Endodermal cell (in vitro differentiated cells): ENCODE results near the gene WAS. TPM values are rescaled to one million over a fixed set of nuclear protein-coding genes. Genes with fewer than 3 reads are reported as not detected.

Experiments used
- DNase-seq: peaks from one replicate; pipeline ENCODE4 v3.0.0-alpha.2; 2017
- H3K27ac ChIP-seq: 2 replicates; pipeline ENCODE4 v1.5.1; 2013; ENCODE audit warnings: mild to moderate bottlenecking, low read depth, low read length, moderate library complexity
- H3K27me3 ChIP-seq: 2 replicates; pipeline ENCODE4 v1.6.1; 2013; ENCODE audit warnings: mild to moderate bottlenecking, low read length, moderate library complexity; ENCODE audit not compliant: insufficient read depth, control insufficient read depth, poor library complexity, severe bottlenecking
- H3K36me3 ChIP-seq: 2 replicates; pipeline ENCODE4 v1.7.0; 2013; ENCODE audit warnings: mild to moderate bottlenecking, low read length, moderate library complexity; ENCODE audit not compliant: control insufficient read depth, insufficient read depth
- H3K4me1 ChIP-seq: one replicate; pipeline ENCODE4 v1.7.0; 2013; ENCODE audit warnings: low read length; ENCODE audit not compliant: control insufficient read depth, insufficient read depth
- H3K4me3 ChIP-seq: 2 replicates; pipeline ENCODE4 v1.5.1; 2013; ENCODE audit warnings: mild to moderate bottlenecking, low read length, moderate library complexity
- H3K9ac ChIP-seq: 2 replicates; pipeline ENCODE4 v1.6.1; 2013; ENCODE audit warnings: mild to moderate bottlenecking, low read length, moderate library complexity; ENCODE audit not compliant: poor library complexity, severe bottlenecking; ENCODE audit errors: extremely low read depth
- H3K9me3 ChIP-seq: 2 replicates; pipeline ENCODE4 v1.6.1; 2013; ENCODE audit warnings: mild to moderate bottlenecking, low read length, moderate library complexity; ENCODE audit not compliant: control insufficient read depth
- H3K27ac Mint-ChIP-seq: 2 replicates; pipeline ENCODE4 v1.8.0; 2020; ENCODE audit warnings: mixed read lengths
- H3K27me3 Mint-ChIP-seq: 2 replicates; pipeline ENCODE4 v1.8.0; 2021; ENCODE audit warnings: mild to moderate bottlenecking, mixed read lengths; ENCODE audit not compliant: insufficient read depth
- H3K36me3 Mint-ChIP-seq: 2 replicates; pipeline ENCODE4 v1.8.0; 2020; ENCODE audit warnings: low read depth, mixed read lengths
- H3K4me1 Mint-ChIP-seq: 2 replicates; pipeline ENCODE4 v1.8.0; 2020; ENCODE audit warnings: mixed read lengths
- H3K4me3 Mint-ChIP-seq: 2 replicates; pipeline ENCODE4 v1.8.0; 2020; ENCODE audit warnings: mild to moderate bottlenecking, moderate library complexity, mixed read lengths
- H3K9me3 Mint-ChIP-seq: 2 replicates; pipeline ENCODE4 v1.8.0; 2020; ENCODE audit warnings: mild to moderate bottlenecking, mixed read lengths
- WGBS, 2 experiments: methylation state at CpG; one replicate each; pipeline versions ENCODE4 v1.1.5 to v1.1.7; 2013; ENCODE audit warnings: missing lambda C conversion rate in 2 of 2, mixed read lengths in 1 of 2; ENCODE audit not compliant: insufficient coverage in 1 of 2, insufficient read length in 1 of 2; 5-methylcytosine and 5-hydroxymethylcytosine counted together
- total RNA-seq, 2 donors: library from RNA; stranded (reverse); fragmentation: NEBNext Ultra II Directional in 1 of 2; extraction: Animal tissue kit (Norgen Biotek cat#: 25700) in 1 of 2; gene quantifications; 2 replicates in 1 of 2; 3 replicates in 1 of 2; pipeline ENCODE4 v1.2.1, GENCODE V29; 2021
- TF ChIP-seq, protein P1 (sequence below): fragments of 200-600 bp; sonication (generic); conservative IDR thresholded peaks from 2 replicates; pipeline ENCODE4 v1.5.0; 2021; ENCODE audit warnings: antibody characterized with exemption, mild to moderate bottlenecking

WAS gene
- total RNA-seq, 2 donors from 2014 or later: 0.51 to 0.84 TPM

- Mint-ChIP-seq H3K4me1 (peaks cover 9% of the 10 kb centered on the region), H3K9me3 (peaks cover 66% of the 10 kb centered on the region), H3K27me3 (peaks cover 30% of the 10 kb centered on the region), H3K4me3 (no peak overlapping the region), H3K27ac (no peak overlapping the region), H3K36me3 (no peaks in the 10 kb centered on the region)
- 84 to 100% methylated on average over 1 to 2 of the region's 2 CpGs for WGBS, 2 experiments
- H3K27me3 ChIP-seq: no peaks in the 10 kb centered on the region
- no peaks in the 10 kb centered on the region for H3K36me3 ChIP-seq
- H3K27ac ChIP-seq: no peak overlapping the region
- no peaks in the 10 kb centered on the region for H3K9me3 ChIP-seq
- no peak overlapping the region for H3K9ac ChIP-seq
- TF ChIP-seq, protein P1, sequence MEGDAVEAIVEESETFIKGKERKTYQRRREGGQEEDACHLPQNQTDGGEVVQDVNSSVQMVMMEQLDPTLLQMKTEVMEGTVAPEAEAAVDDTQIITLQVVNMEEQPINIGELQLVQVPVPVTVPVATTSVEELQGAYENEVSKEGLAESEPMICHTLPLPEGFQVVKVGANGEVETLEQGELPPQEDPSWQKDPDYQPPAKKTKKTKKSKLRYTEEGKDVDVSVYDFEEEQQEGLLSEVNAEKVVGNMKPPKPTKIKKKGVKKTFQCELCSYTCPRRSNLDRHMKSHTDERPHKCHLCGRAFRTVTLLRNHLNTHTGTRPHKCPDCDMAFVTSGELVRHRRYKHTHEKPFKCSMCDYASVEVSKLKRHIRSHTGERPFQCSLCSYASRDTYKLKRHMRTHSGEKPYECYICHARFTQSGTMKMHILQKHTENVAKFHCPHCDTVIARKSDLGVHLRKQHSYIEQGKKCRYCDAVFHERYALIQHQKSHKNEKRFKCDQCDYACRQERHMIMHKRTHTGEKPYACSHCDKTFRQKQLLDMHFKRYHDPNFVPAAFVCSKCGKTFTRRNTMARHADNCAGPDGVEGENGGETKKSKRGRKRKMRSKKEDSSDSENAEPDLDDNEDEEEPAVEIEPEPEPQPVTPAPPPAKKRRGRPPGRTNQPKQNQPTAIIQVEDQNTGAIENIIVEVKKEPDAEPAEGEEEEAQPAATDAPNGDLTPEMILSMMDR: no peak
- H3K4me3 ChIP-seq: no peak overlapping the region
- no peaks in the 10 kb centered on the region for H3K4me1 ChIP-seq
- DNase-seq: no peak
Measured at GRCh38 chrX:48715072-48715471, 31.5 kb downstream of the WAS start.

DNA sequence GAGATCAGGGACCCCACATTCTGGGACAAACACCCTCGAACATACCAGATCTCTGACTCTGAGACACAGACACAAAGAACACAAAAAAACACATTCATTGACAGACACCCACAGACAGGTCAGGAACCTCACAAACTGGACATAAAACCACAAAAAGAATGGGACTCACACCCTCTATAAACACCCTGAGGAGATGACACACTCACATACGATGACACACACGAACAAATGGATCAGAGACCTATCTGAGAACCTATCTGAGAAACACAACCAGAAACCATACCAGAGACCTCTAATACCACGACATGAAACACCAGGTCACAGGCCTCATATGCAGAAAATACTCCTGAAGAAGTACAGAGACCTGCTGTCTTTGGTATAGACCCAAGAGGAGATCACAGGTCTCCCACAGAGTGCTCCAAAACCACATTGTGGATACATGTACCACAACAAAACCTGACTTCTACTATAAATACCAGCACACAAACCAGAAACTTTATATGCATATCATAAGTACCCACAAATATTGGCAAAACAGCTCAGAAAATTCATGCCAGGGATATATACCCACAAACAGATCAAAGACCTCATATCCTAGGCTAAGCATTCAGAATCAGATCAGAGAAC lies 32.4 kb downstream of the WAS start:
- peaks cover 30% of the 10 kb centered on the region for H3K27me3 Mint-ChIP-seq

GRCh38 chrX:48719958-48720357 lies 36.4 kb downstream of the WAS start:
- no peak overlapping the region for H3K4me3 ChIP-seq
- Mint-ChIP-seq H3K27me3 (peaks cover 6% of the 10 kb centered on the region), H3K36me3 (no peaks in the 10 kb centered on the region), H3K27ac (no peak overlapping the region), H3K4me1 (no peaks in the 10 kb centered on the region), H3K9me3 (peaks cover 41% of the 10 kb centered on the region), H3K4me3 (no peak overlapping the region)
- TF ChIP-seq, protein P1: no peak
- DNase-seq: no peak
- H3K9me3 ChIP-seq: no peaks in the 10 kb centered on the region
- H3K27me3 ChIP-seq: no peaks in the 10 kb centered on the region
- H3K36me3 ChIP-seq: no peaks in the 10 kb centered on the region
- H3K27ac ChIP-seq: no peak overlapping the region
- no peak overlapping the region for H3K9ac ChIP-seq
- 74% methylated on average over 2 of the region's 2 CpGs; no CpG with 5 or more reads in 1 of the 2 experiments for WGBS, 2 experiments
- H3K4me1 ChIP-seq: no peaks in the 10 kb centered on the region

More for the DNA sequence above, 32.4 kb downstream of the WAS start:
- Mint-ChIP-seq H3K27ac (no peak overlapping the region), H3K4me1 (peaks cover 6% of the 10 kb centered on the region), H3K9me3 (peaks cover 58% of the 10 kb centered on the region), H3K4me3 (no peak overlapping the region), H3K36me3 (no peaks in the 10 kb centered on the region)
- no peaks in the 10 kb centered on the region for H3K4me1 ChIP-seq
- H3K9me3 ChIP-seq: no peaks in the 10 kb centered on the region
- WGBS, 2 experiments: 87% methylated on average over 4 of the region's 4 CpGs; no CpG with 5 or more reads in 1 of the 2 experiments
- no peak overlapping the region for H3K4me3 ChIP-seq
- no peak for DNase-seq
- H3K27ac ChIP-seq: no peak overlapping the region
- H3K9ac ChIP-seq: no peak overlapping the region
- TF ChIP-seq, protein P1: no peak
- no peaks in the 10 kb centered on the region for H3K27me3 ChIP-seq
- no peaks in the 10 kb centered on the region for H3K36me3 ChIP-seq
